ENCODE measurements around the gene DCLRE1A. TPM values are rescaled to one million over a fixed set of nuclear protein-coding genes. Genes with fewer than 3 reads are reported as not detected.

Gene DCLRE1A
- total and polyA plus RNA-seq, 2 experiments from 2014 or later: 2.5 to 3.2 TPM

DNA sequence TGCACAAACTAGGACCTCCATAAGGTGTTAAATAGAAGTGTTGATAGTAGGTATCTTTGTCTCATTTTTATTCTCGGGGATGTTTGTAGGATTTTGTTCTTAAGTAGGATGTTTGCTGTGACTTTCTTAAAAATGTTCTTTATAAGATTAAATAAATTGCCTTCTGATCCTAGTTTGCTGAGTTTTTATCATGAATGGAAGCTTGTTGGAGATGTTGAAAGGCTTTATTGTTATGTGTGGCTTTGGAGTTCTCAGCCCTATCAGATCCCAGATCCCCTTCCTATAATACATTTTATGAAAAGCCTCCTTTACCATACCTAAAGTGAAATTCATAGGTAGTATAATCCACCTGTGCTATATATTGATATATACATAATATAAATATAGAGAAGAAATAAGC, 40.7 kb upstream of the DCLRE1A start:
- H3K27me3 ChIP-seq (replicated peaks; ENCODE audit: insufficient read depth): no peaks in the 10 kb centered on the region
- H3K79me2 ChIP-seq (ENCODE audit: insufficient read depth): no peaks in the 10 kb centered on the region
- no peak overlapping the region for H3K4me2 ChIP-seq (ENCODE audit: unreplicated experiment)
- in situ Hi-C loops (cut with MboI): no loop called here
- H3K27ac ChIP-seq: no peak overlapping the region
- no peaks in the 10 kb centered on the region for H3K36me3 ChIP-seq (ENCODE audit: low read depth)
- no peak overlapping the region for H3K9ac ChIP-seq
- H3K4me3 ChIP-seq: no peak overlapping the region
- DNase-seq: no peak
- peaks cover 14% of the 10 kb centered on the region; the same call in 1 of the 2 replicates for H3F3A ChIP-seq (ENCODE audit: insufficient read depth)
- H3K9me3 ChIP-seq (ENCODE audit: low read depth): no peaks in the 10 kb centered on the region
- WGBS, 2 experiments (ENCODE audit: low coverage in 1 of 2, low lambda C conversion rate in 2 of 2, missing lambda C conversion rate in 2 of 2): 98 to 100% methylated on average over 1 of the region's 1 CpG
- peaks cover 6% of the 10 kb centered on the region; the same call in 1 of the 2 replicates for H3K4me1 ChIP-seq (ENCODE audit: insufficient read depth)
- H4K20me1 ChIP-seq (ENCODE audit: insufficient read depth): 0 out of 2 replicates have a peak, but pooled peaks cover 5% of the 10 kb centered on the region
- no peaks in the 10 kb centered on the region for H3K9me2 ChIP-seq (ENCODE audit: insufficient read depth)
- TF ChIP-seq EZH2phosphoT487 (IDR thresholded peaks at IDR 0.05; ENCODE audit: insufficient read depth, low read depth) (no peak), EZH2 (IDR thresholded peaks at IDR 0.05; ENCODE audit: insufficient read depth, poor library complexity, severe bottlenecking) (no peak)
- no peak overlapping the region for H2AFZ ChIP-seq

GRCh38 chr10:113893570-113893969, 39.7 kb upstream of the DCLRE1A start:
- Histone ChIP-seq H2AFZ (no peak overlapping the region), H3K36me3 (ENCODE audit: low read depth) (no peaks in the 10 kb centered on the region), H3K27ac (no peak overlapping the region), H3K9ac (no peak overlapping the region), H3K4me1 (ENCODE audit: insufficient read depth) (peaks cover 6% of the 10 kb centered on the region; the same call in 1 of the 2 replicates), H3K9me2 (ENCODE audit: insufficient read depth) (no peaks in the 10 kb centered on the region), H4K20me1 (ENCODE audit: insufficient read depth) (0 out of 2 replicates have a peak, but pooled peaks cover 5% of the 10 kb centered on the region), H3K4me3 (no peak overlapping the region), H3K4me2 (ENCODE audit: unreplicated experiment) (no peak overlapping the region), H3K79me2 (ENCODE audit: insufficient read depth) (no peaks in the 10 kb centered on the region), H3F3A (ENCODE audit: insufficient read depth) (peaks cover 14% of the 10 kb centered on the region; the same call in 1 of the 2 replicates), H3K9me3 (ENCODE audit: low read depth) (no peaks in the 10 kb centered on the region), H3K27me3 (replicated peaks; ENCODE audit: insufficient read depth) (no peaks in the 10 kb centered on the region)
- TF ChIP-seq EZH2 (IDR thresholded peaks at IDR 0.05; ENCODE audit: insufficient read depth, poor library complexity, severe bottlenecking): no peak
- WGBS, 2 experiments (ENCODE audit: low coverage in 1 of 2, low lambda C conversion rate in 2 of 2, missing lambda C conversion rate in 2 of 2): 93 to 94% methylated on average over 2 of the region's 2 CpGs
- no peak for DNase-seq
- in situ Hi-C loops (cut with MboI): no loop called here

GRCh38 chr10:113891476-113891875, 37.6 kb upstream of the DCLRE1A start:
- TF ChIP-seq EZH2 (IDR thresholded peaks at IDR 0.05; ENCODE audit: insufficient read depth, poor library complexity, severe bottlenecking): no peak
- no peak for TF ChIP-seq EZH2phosphoT487 (IDR thresholded peaks at IDR 0.05; ENCODE audit: insufficient read depth, low read depth)
- H4K20me1 ChIP-seq (ENCODE audit: insufficient read depth): 0 out of 2 replicates have a peak, but pooled peaks cover 5% of the 10 kb centered on the region
- no peaks in the 10 kb centered on the region for H3K9me3 ChIP-seq (ENCODE audit: low read depth)
- WGBS, 2 experiments (ENCODE audit: low coverage in 1 of 2, low lambda C conversion rate in 2 of 2, missing lambda C conversion rate in 2 of 2): 54% methylated on average over 3 of the region's 3 CpGs
- no peak overlapping the region for H3K4me2 ChIP-seq (ENCODE audit: unreplicated experiment)
- in situ Hi-C loops (cut with MboI): no loop called here
- no peak overlapping the region for H2AFZ ChIP-seq
- H3K27me3 ChIP-seq (replicated peaks; ENCODE audit: insufficient read depth): no peaks in the 10 kb centered on the region
- no peaks in the 10 kb centered on the region for H3K9me2 ChIP-seq (ENCODE audit: insufficient read depth)
- H3K9ac ChIP-seq: no peak overlapping the region
- H3K4me3 ChIP-seq: no peak overlapping the region
- no peak for DNase-seq
- H3K4me1 ChIP-seq (ENCODE audit: insufficient read depth): peaks cover 6% of the 10 kb centered on the region; the same call in 1 of the 2 replicates
- H3K27ac ChIP-seq: no peak overlapping the region
- H3K36me3 ChIP-seq (ENCODE audit: low read depth): peaks cover 5% of the 10 kb centered on the region; the same call in 1 of the 2 replicates
- H3F3A ChIP-seq (ENCODE audit: insufficient read depth): peaks cover 14% of the 10 kb centered on the region; the same call in 1 of the 2 replicates
- no peaks in the 10 kb centered on the region for H3K79me2 ChIP-seq (ENCODE audit: insufficient read depth)

GRCh38 chr10:113890769-113891168, 36.9 kb upstream of the DCLRE1A start:
- 80 to 88% methylated on average over 4 of the region's 4 CpGs for WGBS, 2 experiments (ENCODE audit: low coverage in 1 of 2, low lambda C conversion rate in 2 of 2, missing lambda C conversion rate in 2 of 2)
- Histone ChIP-seq H3K36me3 (ENCODE audit: low read depth) (peaks cover 12% of the 10 kb centered on the region; the same call in 1 of the 2 replicates), H2AFZ (no peak overlapping the region), H3K9me3 (ENCODE audit: low read depth) (no peaks in the 10 kb centered on the region), H4K20me1 (ENCODE audit: insufficient read depth) (0 out of 2 replicates have a peak, but pooled peaks cover 5% of the 10 kb centered on the region), H3F3A (ENCODE audit: insufficient read depth) (peaks cover 14% of the 10 kb centered on the region; the same call in 1 of the 2 replicates), H3K4me3 (no peak overlapping the region), H3K4me1 (ENCODE audit: insufficient read depth) (peaks cover 6% of the 10 kb centered on the region; the same call in 1 of the 2 replicates), H3K79me2 (ENCODE audit: insufficient read depth) (no peaks in the 10 kb centered on the region), H3K27ac (no peak overlapping the region), H3K27me3 (replicated peaks; ENCODE audit: insufficient read depth) (no peaks in the 10 kb centered on the region), H3K4me2 (ENCODE audit: unreplicated experiment) (no peak overlapping the region), H3K9ac (no peak overlapping the region), H3K9me2 (ENCODE audit: insufficient read depth) (no peaks in the 10 kb centered on the region)
- DNase-seq: no peak
- in situ Hi-C loops (cut with MboI): no loop called here
- no peak for TF ChIP-seq EZH2phosphoT487 (IDR thresholded peaks at IDR 0.05; ENCODE audit: insufficient read depth, low read depth)

Measured in GM23248 (cell line).